Measurements from ENCODE around the gene TSPYL4. TPM values are rescaled to one million over a fixed set of nuclear protein-coding genes. Genes with fewer than 3 reads are reported as not detected.

Gene TSPYL4
- total and polyA plus RNA-seq, 2 donors (not counting 3 experiments of a cell fraction or from before 2014, with no cell fraction given), result 24.5 to 43.1 TPM

DNA sequence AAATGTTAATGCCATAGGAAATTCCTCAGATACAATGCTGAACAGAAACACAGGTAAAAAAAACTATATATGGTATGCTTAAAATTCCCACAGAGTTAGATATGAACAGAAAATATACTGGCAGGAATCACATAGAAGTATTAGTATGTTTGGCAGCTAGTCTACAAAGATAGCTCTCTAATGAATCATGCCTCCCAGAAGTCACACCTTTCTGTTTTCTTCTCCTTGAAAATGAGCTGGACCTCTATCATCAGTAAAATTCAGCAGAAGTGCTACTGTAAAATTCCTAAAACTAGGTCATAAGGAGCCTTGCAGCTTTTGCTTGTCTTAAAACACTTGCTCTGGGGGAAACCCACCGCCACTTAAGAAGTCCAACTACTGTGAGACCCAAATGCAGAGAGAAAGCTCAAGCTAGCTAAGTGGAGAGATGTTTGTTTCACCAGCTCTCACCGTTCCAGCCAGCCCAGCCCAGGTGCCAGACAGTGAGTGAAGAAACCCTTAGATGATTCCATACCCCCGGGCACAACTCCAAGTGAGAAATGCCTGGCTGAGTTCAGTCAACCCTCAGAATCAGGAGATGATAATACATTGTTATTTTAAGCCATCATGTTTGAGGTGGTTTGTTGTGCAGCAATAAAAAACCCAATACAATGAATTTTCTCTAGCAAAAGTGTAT, 43.0 kb downstream of the TSPYL4 start:
- H3K79me2 ChIP-seq (ENCODE audit: control insufficient read depth, insufficient read depth, low read length), result no peaks in the 10 kb centered on the region
- H3K36me3 ChIP-seq (ENCODE audit: control insufficient read depth in 2 of 2, extremely low read depth in 1 of 2, insufficient read depth in 2 of 2, low read length in 2 of 2), result no peaks in the 10 kb centered on the region
- no peak overlapping the region for H3K9ac ChIP-seq (replicated peaks; ENCODE audit: extremely low read depth, insufficient read depth, low read length)
- H3K27me3 ChIP-seq (ENCODE audit: control insufficient read depth in 2 of 2, insufficient read depth in 2 of 2, low read length in 2 of 2), result no peaks in the 10 kb centered on the region
- no peaks in the 10 kb centered on the region for H4K20me1 ChIP-seq (replicated peaks; ENCODE audit: control insufficient read depth, extremely low read depth, insufficient read depth, low read length)
- BruUV-seq (replicated peaks), result no TSS peak
- intact Hi-C loops (cut with micrococcal nuclease) (no loop called here), dilution Hi-C loops (cut with MboI; ENCODE audit: extremely low pct_ligation_motif_present, low sequenced_read_pairs) (no loop called here)
- TF ChIP-seq EZH2 (IDR thresholded peaks at IDR 0.05; ENCODE audit: borderline replicate concordance, low read depth, low read length, severe bottlenecking) (no peak), MYC (IDR thresholded peaks at IDR 0.05; ENCODE audit: low read depth, low read length) (no peak), FOS (IDR thresholded peaks at IDR 0.05; ENCODE audit: borderline replicate concordance, insufficient read depth, low read length) (no peak), GATA2 (IDR thresholded peaks at IDR 0.05; ENCODE audit: insufficient read depth, insufficient read length, low read depth, low read length) (no peak), CTCF (IDR thresholded peaks at IDR 0.05; ENCODE audit: extremely low read depth in 1 of 2, insufficient read depth in 1 of 2, low read depth in 1 of 2, low read length in 2 of 2) (no peak), POLR2A (IDR thresholded peaks at IDR 0.05; ENCODE audit: low read depth, low read length) (no peak), POLR2AphosphoS5 (IDR thresholded peaks at IDR 0.05; ENCODE audit: insufficient read depth, low read depth, low read length) (no peak), MAX (IDR thresholded peaks at IDR 0.05; ENCODE audit: insufficient read depth, insufficient read length) (no peak), JUN (IDR thresholded peaks at IDR 0.05; ENCODE audit: borderline replicate concordance, insufficient read depth, insufficient read length, low read depth) (no peak)
- H3K4me1 ChIP-seq (ENCODE audit: control insufficient read depth, extremely low read depth, insufficient read depth, low read length), result peaks cover 3% of the 10 kb centered on the region
- no peaks in the 10 kb centered on the region for H3K9me3 ChIP-seq (replicated peaks; ENCODE audit: control insufficient read depth, insufficient read depth, low read length)
- H2AFZ ChIP-seq (ENCODE audit: low read depth, low read length), result no peak overlapping the region
- no peak overlapping the region for H3K4me2 ChIP-seq (ENCODE audit: insufficient read depth, low read length)
- H3K9me1 ChIP-seq (replicated peaks; ENCODE audit: control insufficient read depth, extremely low read depth, insufficient read depth, low read length), result no peaks in the 10 kb centered on the region
- H3K4me3 ChIP-seq (replicated peaks in 1 of 3; ENCODE audit: insufficient read depth in 1 of 3, low read depth in 1 of 3, low read length in 3 of 3), result no peak overlapping the region
- FAIRE-seq, result no peak
- H3K27ac ChIP-seq (ENCODE audit: insufficient read depth, low read depth, low read length), result no peak overlapping the region
- ChIA-PET POLR2A (no interaction called here), CTCF (interaction anchor here (1.9 kb wide), 2 partner anchors 7 to 77 kb away, joined by 6 read pairs; no protein-coding TSS in a partner anchor)
- no peak for DNase-seq (ENCODE audit: low read depth, low spot score)

Measured in endothelial cell of umbilical vein (primary cell).